Brain microvascular endothelial cell (primary cell): ENCODE measurements around the gene CREB1.

Experiments
- DNase-seq: peaks from one replicate; pipeline ENCODE4 v3.0.0-alpha.2; 2020
- H3K27ac ChIP-seq: fragments of 250-450 bp; sonication (Bioruptor Pico); 2 replicates; pipeline ENCODE4 v1.5.1; 2020; ENCODE audit warnings: mild to moderate bottlenecking, moderate library complexity
- H3K27me3 ChIP-seq: fragments of 250-450 bp; sonication (Bioruptor Pico); replicated peaks from 2 replicates; pipeline ENCODE4 v1.5.1; 2020; ENCODE audit warnings: mild to moderate bottlenecking
- H3K36me3 ChIP-seq: fragments of 250-450 bp; sonication (Bioruptor Pico); replicated peaks from 2 replicates; pipeline ENCODE4 v1.5.1; 2020; ENCODE audit warnings: mild to moderate bottlenecking
- H3K4me3 ChIP-seq: 2 replicates; pipeline ENCODE4 v1.5.1; 2011; ENCODE audit warnings: low read depth, mild to moderate bottlenecking, control low read depth, low read length, moderate library complexity
- in situ Hi-C: cut with HindIII; loops from 2 replicates; pipeline ENCODE4 v1.10.0; 2017; ENCODE audit warnings: low sequenced_read_pairs, low pct_ligation_motif_present
- TF ChIP-seq, protein P1 (sequence below): IDR thresholded peaks from 2 replicates; pipeline ENCODE4 v1.5.1; 2011; ENCODE audit warnings: low read depth, mild to moderate bottlenecking, moderate library complexity, low read length, control low read depth, inconsistent platforms; ENCODE audit errors: missing control alignments

Gene CREB1

DNA sequence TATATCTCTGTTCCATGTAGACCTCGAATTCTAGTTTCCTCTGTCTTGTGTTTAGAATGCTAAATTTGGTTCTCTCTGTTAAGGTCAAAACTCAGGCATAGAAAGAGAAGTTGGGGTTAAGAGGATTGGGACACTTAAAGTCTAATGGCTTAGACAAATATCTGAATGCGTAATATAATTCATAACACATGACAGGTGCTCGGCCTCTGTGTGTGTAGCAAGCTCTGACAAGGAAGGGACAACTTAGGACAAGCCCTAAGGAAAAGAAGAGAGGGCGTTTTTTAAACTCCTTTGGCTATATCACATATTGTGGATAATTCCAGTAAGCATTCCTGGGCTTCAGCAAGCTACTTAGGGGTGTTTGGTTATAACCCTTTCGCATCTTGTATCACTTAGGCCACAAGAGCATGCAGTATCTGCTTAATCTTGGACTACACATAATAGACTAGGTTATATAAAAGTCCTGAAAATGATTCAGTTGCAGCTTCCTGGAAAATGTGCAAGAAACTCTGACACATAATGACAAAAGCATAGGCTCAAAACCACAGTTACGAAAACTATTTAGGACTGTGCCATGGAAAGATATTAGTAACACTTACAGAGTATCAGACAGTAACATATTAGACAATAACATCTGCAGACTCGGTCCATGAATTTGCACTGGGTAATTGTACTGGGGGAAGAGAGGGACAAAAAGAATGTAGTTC is 16.1 kb upstream of the CREB1 start:
- H3K27ac ChIP-seq: peak overlapping the region; percentile 77
- no peaks in the 10 kb centered on the region for H3K27me3 ChIP-seq
- no peaks in the 10 kb centered on the region for H3K36me3 ChIP-seq
- H3K4me3 ChIP-seq: no peak overlapping the region
- in situ Hi-C loops: no loop called here
- TF ChIP-seq, protein P1, sequence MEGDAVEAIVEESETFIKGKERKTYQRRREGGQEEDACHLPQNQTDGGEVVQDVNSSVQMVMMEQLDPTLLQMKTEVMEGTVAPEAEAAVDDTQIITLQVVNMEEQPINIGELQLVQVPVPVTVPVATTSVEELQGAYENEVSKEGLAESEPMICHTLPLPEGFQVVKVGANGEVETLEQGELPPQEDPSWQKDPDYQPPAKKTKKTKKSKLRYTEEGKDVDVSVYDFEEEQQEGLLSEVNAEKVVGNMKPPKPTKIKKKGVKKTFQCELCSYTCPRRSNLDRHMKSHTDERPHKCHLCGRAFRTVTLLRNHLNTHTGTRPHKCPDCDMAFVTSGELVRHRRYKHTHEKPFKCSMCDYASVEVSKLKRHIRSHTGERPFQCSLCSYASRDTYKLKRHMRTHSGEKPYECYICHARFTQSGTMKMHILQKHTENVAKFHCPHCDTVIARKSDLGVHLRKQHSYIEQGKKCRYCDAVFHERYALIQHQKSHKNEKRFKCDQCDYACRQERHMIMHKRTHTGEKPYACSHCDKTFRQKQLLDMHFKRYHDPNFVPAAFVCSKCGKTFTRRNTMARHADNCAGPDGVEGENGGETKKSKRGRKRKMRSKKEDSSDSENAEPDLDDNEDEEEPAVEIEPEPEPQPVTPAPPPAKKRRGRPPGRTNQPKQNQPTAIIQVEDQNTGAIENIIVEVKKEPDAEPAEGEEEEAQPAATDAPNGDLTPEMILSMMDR: no peak
- peak; percentile 82 for DNase-seq

DNA sequence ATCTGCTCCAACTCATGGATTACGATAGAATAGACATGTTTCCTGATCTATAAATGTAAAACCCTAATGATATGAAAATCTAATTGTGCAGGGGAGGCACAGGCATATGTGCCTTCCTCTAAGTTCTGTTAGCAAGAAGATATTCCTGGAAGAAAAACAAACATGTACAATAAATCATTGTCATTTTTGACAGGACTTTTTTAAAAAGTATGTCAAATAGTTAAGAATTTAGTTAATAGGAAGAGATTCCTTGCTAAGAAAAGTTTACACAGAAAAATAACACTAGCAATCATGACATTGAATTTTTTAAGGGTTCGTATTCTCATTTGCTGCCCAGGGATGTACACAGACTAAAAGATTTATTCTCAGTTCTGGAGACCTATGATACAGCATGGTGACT is 15.3 kb upstream of the CREB1 start:
- in situ Hi-C loops: no loop called here
- H3K4me3 ChIP-seq: no peak overlapping the region
- TF ChIP-seq, protein P1: no peak
- no peak for DNase-seq
- no peaks in the 10 kb centered on the region for H3K36me3 ChIP-seq
- H3K27me3 ChIP-seq: no peaks in the 10 kb centered on the region
- H3K27ac ChIP-seq: peak overlapping the region; percentile 77

DNA sequence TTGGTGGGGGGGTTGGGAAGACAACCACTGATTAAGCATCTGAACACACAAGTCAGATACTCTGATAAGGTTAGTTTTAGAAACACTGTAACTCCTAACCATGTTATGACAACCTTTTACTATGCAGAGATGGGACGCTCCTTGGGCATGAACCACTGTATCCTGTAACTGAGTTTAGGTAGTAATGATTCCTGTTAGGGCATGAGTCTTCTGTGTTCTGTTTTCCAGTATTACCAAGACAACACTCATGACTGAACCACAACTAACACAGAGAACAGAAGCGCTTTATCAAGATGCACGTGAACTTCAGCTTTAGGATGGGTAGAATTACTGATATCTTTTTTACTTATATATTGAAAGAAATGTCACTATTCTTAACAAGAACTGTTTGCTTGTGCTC is 14.1 kb upstream of the CREB1 start:
- H3K27ac ChIP-seq: peak overlapping the region; percentile 77

DNA sequence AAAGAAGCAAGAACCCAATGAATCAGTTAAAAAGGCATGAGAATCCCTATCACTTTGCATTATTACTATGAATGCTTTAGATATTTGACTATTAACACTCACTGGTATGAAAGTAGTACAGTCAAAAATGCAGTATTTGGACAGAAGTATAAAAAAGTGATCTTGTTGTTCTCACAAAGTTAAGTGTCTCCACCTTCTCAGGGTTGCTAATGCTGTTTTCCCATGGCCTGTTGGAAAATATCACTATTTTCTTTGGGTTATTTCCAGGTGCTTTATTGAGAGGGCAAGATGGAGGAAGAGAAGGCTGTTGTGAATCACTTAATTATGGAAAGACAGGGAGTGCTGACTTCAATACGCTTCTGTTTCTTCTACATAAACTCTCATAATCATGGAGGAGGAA is 13.6 kb upstream of the CREB1 start:
- DNase-seq: no peak
- Histone ChIP-seq H3K4me3 (no peak overlapping the region), H3K27ac (peak overlapping the region; percentile 38), H3K27me3 (no peaks in the 10 kb centered on the region), H3K36me3 (no peaks in the 10 kb centered on the region)
- in situ Hi-C loops: no loop called here
- TF ChIP-seq, protein P1: no peak

More for the DNA sequence above, 14.1 kb upstream of the CREB1 start:
- TF ChIP-seq, protein P1: no peak
- in situ Hi-C loops: no loop called here
- H3K4me3 ChIP-seq: no peak overlapping the region
- no peaks in the 10 kb centered on the region for H3K27me3 ChIP-seq
- no peak for DNase-seq
- H3K36me3 ChIP-seq: no peaks in the 10 kb centered on the region

DNA sequence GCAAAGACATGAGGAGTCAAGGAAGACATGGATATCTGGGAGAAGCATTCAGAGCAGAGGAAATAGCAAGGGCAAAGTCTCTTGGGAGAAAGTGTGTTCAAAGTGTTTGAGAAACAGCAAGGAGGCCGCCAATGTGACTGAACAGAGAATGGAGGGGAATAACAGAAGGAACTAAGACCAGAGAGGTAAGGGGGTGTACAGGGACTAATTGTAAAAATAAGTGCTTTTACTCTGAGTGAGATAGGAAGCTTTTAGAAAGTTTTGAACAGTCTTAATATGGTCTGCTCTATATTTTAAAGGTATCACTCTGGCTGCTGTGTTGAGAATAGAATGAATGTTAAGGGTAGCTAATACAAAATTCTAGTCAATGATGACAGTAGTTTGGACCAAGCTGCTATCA is 6.8 kb upstream of the CREB1 start:
- in situ Hi-C loops: no loop called here
- TF ChIP-seq, protein P1: no peak
- no peaks in the 10 kb centered on the region for H3K27me3 ChIP-seq
- DNase-seq: no peak
- H3K4me3 ChIP-seq: no peak overlapping the region
- no peaks in the 10 kb centered on the region for H3K36me3 ChIP-seq
- H3K27ac ChIP-seq: no peak overlapping the region

DNA sequence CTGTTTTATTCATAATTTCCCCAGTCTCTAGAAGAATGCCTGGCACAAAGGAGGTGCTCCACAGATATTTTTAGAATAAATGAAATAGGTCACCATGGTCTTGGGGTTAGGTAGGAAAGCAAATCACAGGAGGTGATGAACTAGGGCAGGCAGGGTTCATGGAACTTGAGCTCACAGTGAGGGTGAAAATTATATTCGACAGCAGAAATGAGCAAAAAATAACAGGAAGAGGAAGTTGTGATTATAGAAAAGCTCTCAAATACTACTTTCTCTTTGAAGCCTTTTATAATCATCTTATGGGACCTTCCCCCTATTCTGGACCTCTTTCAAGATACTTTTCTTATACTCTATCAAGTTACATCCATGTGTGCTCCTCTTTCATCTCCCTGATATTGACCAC is 4.5 kb upstream of the CREB1 start:
- no peaks in the 10 kb centered on the region for H3K36me3 ChIP-seq
- TF ChIP-seq, protein P1: no peak
- DNase-seq: no peak
- in situ Hi-C loops: no loop called here
- no peaks in the 10 kb centered on the region for H3K27me3 ChIP-seq
- no peak overlapping the region for H3K4me3 ChIP-seq
- H3K27ac ChIP-seq: no peak overlapping the region
